ELF-1 (cell line): ENCODE results near the gene NTMT2.
"Not testable (repeated sequence)": the region's sequence is repeated elsewhere in the genome, so short reads cannot be mapped to it uniquely, and the experiment has no call there.

Experiments
- DNase-seq: peaks from one replicate; pipeline ENCODE4 v3.0.0-alpha.2; 2016; ENCODE audit warnings: low read depth, low spot score

Gene NTMT2

DNA sequence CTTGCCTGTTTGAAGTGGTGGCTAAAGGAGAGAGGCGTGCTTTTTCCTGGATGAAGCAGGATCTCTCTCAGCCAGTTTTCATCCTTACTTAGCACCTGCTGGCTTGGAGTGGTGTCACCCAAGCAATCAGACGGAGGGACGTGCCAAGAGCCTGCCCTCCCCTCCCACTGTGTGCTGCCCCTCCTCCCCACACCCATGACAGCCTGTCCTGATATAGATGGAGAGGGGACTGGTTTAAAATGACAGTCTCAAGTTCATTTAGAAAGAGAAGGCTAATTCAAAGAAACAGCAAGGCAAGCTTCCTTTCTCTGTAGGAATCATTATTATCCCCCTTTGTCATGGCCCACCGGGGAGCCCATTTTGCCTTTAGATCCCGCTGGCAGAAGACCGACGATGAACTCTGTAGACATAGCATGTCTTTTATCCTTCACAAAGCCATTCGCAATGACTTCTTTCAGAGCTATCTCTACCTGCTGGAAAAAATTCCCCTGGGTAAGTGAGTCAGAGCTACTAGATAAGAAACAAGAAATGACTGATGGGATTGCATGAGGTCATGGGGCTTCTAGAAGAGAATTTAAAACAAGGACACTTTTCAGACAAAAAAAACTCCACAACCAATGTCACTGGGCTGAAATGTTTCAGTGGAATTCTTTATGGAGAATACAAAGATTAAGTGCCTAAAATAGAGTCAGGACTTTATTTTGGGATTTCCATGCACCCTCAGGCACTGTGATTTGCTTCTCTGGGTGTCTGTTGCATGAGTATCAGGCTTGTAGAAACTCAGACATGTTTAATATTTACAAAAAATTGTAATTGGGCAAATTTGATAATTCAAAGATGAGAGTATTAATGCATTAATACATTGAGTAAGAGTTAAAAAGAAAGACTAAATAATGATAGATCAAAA, at the start of gene NTMT2:
TSS of gene NTMT2 (plus strand) at position 190 of the 907 bp plus-strand sequence. CDS start at position 339, 149 bp downstream.
- DNase-seq, result peak; percentile 84

DNA sequence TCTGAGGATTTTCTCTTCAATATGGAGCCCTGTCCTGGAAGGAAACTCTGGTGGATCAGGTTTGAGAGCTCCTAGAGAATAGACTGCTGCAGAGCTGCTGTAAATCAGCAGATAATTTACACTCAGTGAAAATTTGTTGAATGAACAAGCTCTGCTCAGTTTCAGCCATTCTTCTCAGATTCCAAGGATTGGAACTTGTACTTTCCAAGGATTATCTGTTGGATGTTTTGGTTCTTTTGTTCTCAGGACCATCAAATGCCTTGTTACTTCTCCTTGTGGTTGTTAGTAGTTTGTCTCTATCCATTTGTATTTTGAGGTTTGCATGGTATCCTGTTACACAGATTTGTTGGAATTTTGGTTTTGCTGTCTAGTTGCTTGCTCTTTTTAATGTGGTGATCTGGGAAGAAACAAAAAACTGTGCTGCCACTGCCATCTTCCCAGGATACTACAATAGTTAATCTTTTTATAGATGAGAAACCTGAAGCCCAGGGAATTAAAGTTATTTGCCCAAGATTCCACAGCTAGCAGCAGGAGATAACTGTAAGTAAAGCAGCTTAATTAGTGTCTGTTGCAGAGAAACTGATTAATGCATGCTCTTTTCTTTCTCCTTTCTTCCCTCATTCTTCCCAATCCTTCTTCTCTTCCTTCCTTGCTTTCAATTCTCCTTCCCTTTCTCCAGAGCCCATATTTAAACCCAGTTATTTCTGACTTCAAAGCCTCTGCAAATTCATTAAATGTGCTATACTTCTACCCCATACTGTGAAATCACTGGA, 49.6 kb upstream of the NTMT2 start:
- no peak for DNase-seq

DNA sequence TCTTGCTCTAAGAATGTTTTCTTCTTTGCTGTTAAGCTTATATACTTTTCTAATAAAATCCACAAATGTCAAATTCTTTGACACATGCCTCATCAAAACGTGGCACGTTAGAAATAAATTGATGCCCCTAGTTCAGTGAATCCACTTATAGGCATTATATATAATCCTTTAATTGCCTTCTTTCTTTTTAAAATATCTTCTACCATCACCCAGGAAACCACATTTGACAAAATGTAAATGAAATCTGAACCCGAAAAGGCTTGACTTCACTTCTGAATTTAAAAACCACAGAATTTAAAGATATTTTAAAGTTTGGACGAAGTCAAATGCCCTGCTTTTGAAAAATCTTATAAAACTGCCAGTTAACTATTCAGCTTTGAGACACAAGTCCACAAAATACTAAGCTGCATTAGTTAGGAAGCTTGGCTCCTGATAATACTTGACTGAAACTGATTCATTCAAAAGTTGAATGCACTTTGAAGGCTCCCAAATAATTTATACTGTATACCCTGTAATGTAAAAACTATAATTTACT, 48.9 kb upstream of the NTMT2 start:
- no peak for DNase-seq

DNA sequence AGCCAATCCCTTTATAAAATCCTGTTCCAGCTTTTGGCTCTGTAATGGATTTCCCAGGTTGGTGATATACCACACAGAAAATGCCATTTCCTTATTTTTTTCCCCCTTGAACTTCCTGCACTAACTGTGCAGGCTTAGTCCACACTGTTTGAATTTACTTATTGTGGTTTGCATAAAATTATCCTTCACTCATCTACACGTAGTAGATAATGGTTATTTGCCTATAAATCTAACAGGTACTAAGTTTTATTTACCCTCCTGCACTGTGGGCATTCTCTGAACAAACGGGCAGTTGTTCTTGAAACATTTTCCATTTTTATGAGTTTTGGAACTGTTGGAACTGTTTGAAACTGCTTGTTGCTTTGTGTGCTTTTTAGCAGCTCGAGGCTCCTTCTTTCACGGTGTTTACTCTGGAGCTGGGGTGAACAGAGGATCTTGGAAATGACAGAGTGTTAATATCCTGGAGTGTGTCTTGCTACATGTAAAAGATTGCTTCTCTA, 48.3 kb upstream of the NTMT2 start:
- DNase-seq, result no peak

DNA sequence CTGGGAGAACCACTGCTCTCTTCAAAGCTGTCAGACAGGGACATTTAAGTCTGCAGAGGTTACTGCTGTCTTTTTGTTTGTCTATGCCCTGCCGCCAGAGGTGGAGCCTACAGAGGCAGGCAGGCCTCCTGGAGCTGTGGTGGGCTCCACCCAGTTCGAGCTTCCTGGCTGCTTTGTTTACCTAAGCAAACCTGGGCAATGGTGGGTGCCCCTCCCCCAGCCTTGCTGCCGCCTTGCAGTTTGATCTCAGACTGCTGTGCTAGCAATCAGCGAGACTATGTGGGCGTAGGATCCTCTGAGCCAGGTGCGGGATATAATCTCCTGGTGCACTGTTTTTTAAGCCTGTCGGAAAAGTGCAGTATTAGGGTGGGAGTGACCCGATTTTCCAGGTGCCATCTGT, 32.6 kb upstream of the NTMT2 start:
- DNase-seq, result not testable (repeated sequence)

DNA sequence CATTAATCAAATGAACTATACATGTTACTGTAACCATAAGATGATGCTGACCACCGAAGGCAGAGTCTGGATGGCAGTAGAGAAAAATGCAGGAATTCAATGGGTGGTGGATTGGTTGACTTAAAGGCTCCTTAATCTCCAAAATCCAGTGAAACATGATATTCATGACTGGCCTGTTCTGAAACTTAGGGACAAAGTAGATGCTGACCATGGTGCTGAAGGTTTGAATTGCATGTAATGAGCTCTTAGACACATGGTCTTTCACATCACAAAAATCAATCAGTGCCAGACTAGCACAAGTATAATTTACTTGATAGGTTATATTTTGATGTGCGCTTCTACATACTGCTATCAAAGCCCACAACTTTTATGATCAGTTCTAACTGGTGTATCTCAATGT, 30.9 kb upstream of the NTMT2 start:
- no peak for DNase-seq

DNA sequence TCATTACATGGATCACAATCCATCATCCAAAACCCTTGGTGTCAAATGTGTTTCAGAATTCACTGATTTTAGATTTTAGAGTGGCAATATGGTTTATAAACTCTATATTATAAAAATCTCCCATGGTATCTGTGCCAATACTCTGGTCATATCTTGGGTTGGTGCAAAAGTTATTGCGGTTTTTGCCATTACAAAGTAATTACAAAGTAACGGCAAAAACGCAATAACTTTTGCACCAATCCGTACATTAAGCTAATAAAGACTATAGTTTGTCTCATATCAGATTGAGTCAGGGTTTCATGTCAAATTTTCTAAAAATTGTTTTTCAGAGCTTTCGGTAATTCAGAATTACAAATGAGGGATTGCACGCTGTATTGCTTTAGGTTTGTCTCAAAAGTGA, 23.4 kb upstream of the NTMT2 start:
- DNase-seq, result no peak

DNA sequence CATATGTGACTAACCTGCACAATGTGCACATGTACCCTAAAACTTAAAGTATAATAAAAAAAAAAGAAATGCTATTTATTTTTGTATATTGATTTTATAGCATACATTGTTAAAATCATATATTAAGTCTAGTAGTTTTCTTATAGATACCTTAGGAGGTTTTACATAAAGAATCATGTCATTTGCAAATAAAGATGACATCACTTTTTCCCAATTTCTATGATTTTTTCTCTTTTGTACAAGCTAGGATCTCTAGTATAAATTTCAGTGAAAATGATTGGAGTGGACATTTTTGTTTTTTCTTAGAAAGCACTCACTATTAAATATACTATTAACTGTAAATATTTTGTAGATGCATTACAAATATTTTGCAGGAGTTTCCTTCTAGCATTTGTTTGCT, 20.5 kb upstream of the NTMT2 start:
- DNase-seq, result no peak

DNA sequence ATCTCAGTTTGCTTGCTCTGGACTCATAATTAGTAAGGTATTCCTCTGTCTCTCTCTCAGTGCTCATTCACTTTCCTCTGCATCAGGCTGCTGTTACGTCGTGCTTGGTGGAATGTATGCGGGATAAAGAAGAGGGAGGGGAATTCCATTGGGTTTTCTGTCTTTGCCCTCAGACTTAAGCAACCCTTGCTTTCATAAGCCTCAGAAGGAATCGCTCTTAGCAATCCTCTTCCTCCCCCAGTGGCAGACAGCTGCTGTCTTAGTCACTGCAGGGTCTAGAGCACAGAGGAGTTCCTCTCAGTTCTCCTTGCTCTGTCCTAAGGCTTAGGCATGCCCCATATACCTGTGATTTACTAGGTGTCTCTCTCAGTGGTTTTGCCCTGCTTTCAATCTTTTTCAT, 19.1 kb upstream of the NTMT2 start:
- DNase-seq, result peak; percentile 70

DNA sequence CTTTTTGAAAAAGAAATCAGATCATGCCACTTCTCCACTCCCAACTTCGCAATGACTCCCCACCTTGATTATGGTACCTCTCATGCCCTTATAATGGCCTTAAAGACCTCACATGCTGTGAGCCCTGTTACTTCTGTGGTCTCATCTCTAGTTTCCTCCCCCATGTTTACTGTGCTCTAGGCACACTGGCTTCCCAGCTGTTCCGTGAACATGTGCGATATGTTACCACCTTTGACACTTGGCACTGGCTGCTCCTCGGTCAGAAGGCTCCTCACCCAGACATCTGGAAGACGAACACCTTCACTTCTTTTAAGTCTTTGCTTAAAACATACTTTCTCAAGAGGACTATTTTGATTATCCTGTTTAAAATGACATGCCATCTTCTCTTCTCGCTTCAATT, 14.3 kb upstream of the NTMT2 start:
- no peak for DNase-seq

DNA sequence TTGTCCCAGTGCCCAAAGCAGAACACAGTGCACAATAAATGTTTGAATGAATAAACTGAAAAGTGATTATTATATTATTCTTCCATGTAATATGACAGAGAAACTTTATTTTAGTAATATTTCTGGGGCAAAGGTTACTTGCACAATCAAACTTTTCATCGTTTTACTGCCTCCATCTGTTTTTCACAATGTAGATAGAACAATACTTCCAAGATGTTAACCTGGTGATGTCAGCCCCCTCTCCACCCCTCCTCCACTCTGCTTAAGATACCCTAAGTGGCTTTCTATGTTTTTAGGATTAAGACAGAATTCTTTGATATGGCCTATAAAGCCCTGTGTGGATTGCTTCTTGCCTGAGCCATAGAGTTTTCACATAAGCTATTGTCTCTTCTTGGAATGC, 13.8 kb upstream of the NTMT2 start:
- DNase-seq, result no peak

DNA sequence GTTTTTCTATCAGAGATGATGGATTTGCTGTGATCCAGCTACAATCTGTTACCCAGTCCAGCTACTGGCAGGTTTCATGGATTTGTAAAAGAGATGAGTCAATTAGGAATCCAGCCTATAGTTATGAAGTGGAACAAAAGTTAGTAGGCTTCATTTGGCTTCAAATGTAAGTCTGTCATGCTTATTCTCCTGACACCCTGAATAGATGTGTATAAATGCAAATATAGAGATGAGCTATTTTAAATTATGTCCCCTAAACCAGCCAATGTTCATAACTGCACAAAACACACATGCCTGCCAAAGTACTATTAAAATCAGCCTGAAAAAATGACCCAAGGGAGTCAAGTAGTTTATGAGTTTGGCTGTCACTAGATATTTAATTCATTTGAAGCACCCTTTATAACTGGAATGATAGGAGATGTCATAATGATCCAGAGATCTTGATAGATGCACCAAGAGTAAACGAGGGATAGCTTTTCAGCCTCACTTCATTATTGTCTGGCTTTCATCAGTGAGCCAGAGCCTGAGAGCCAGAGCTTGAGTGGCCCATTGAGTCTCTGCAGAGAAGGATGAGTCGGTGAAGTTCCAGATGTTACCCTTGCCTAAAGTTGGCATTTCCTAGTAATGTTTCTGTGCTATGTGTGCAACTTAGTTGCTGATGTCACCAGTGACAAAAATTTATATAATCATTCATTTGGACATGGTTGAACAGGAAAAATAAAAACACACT, 11.8 kb upstream of the NTMT2 start:
- no peak for DNase-seq

DNA sequence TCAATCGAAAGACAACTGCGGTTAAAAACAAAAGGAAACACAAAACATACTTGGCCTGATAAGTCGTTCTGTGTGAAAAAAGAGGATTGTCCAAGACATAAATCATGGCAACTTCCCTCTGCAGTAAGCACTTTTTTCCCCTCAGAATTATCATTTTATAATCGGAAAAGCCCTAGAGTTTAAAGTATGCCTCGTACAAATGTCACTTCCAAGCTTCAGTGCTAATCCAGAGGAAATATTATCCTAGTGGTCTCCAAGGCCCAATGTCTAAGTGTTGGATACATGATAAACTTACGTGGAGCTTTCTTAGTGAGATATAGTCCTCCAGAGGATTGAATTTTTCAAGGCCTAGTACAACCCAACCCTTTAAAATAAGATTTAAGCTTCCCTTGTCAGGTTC, 11.2 kb upstream of the NTMT2 start:
- no peak for DNase-seq

DNA sequence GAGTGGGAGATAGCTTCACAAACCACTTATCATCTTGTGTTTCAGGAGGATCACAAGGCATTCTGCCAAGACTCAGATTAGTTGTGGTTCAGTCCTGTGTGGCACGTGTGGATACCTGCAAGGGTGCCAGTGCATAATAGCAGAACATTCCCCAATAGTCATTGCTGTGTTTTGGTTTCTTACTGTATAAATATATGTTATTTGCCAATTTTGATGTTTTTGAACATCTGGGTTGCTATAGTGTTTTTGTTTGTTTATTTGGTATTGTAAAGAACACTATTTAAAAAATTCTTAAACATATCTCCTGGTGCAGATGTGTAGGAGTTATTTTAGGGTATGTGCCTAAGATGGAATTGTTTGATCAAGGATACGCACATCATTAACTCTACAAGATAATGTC, 5.4 kb upstream of the NTMT2 start:
- no peak for DNase-seq

DNA sequence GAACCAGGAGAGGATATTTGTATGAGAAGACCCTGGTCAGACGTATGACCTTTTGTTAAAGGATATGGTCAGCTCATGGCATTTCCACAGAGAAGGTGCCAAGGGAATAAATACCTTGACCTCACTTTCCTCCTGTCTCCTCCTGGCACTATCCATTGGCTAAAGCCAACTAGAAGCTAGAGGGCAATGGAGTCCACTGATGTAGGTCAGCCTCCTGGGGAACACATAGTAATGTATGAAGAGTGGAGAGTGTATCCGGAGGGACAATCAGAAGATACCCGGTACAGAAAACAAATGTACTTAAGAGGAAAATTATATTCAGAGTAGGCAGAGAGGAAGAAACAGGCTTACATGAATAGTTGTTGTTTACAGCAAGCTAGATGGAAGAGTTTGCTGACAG, 698 bp upstream of the NTMT2 start:
- no peak for DNase-seq

DNA sequence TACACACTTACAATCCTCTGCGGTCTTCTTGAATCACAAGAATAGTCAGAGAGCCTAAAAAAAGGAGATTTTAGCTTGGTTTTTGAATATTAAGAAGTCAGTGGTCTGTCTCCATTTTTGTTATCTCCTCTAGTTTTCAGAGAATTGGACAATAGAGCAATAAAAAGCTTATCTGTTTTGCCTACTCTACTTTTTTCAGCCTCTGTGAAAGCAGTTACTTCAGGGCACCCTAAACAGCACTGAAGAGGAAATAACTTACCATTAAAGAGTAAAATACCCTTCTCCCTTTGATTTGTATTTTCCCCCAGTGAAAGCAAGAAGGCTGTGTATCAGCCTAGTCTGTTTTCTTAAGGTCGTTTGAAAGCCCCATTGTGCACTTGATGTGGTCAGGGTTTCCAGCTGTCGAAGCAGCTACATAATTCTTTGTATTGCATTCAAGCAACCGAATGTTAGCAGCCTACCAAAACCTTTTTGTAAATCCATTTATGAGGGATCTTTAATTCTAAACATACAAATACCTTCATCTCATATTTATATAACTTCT, 1.0 kb downstream of the NTMT2 start:
- DNase-seq, result no peak

DNA sequence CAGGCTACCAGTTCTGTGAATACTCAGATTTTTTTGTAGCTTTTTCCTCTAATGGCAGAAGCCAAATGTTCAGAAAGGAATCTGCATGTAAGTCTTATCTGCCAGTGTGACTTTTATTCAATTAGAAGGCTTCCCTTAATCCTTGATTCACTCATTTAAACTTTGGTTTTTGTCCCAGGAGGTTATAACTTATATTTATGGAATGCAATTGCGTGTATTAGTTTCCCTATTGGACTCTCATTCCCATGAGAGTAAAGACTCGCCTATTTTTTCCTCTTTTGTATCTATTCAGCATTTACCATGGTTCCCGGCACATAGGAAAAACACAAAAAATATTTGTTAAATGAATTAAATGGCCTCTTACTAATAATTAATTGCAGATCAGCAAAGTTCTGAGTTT, 3.5 kb downstream of the NTMT2 start:
- DNase-seq, result no peak

DNA sequence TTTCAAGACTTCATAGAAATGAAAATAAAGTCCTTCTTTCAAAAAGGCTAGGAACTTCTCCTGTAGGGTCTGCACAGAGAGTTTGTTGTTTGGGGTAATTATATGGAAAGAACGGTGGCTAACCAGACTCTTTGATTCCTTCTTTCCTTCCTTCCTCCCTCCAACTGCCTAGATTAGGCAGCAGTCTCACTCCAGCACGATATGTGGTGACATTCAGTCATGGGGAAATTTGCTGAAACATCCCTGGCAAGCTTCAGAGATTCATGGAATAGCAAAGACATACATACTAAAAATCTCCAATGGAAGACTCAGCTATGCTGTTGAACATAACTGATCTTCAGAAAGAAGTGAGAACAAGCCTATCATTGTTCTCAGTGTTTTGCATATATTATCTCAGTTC, 4.3 kb downstream of the NTMT2 start:
- no peak for DNase-seq

DNA sequence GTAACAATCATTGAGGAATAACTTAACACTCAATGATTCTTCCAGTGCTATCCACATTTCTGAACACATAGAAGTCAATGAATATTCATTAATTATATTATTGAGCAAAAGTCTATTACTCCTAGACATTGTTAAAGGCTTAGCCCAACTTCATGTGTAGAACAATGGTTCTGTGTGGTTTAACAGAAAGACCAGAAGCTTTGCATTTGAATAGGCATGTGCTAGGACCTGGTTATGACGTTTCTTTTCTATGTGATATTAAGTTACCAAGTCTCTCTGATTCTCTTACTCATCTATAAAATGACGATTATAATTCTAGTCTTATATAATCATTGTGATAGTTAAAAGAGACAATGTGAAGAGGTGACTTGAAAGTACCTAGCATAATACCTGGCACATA, 5.2 kb downstream of the NTMT2 start:
- DNase-seq, result no peak

DNA sequence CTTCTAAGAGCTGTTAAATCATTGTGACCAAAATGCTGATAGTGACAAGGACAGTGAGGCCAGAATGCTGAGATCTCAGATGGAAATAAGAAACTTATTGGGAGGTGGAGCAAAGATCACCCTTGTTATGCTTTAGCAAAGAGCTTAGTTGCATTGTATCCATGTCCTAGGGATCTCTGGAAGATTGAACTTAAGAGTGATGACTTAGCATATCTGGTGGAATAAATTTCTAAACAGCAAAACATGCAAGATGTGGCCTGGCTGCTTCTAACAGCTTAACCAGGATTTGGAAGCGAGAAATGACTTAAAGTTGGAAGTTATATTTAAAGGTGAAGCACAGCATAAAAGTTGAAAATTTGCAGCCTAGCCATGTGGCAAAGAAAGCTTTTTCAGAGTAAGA, 7.7 kb downstream of the NTMT2 start:
- DNase-seq, result no peak

DNA sequence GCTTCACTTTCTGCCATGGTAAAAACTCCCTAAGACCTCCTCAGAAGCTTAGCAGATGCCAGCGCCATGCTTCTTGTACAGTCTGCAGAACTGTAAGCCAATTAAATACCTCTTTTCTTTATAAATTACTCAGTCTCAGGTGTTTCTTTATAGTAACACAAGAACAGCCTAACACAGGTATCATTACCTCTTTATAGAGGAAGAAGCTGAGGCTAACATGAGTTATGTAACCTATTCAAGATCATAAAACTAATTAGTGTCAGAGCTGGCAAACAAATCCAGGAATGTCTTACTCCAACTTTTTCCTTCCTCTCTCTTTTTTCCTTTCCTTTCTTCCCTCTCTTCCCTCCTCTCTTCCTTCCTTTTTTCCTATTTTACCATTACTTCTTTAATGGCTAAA, 9.3 kb downstream of the NTMT2 start:
- no peak for DNase-seq

DNA sequence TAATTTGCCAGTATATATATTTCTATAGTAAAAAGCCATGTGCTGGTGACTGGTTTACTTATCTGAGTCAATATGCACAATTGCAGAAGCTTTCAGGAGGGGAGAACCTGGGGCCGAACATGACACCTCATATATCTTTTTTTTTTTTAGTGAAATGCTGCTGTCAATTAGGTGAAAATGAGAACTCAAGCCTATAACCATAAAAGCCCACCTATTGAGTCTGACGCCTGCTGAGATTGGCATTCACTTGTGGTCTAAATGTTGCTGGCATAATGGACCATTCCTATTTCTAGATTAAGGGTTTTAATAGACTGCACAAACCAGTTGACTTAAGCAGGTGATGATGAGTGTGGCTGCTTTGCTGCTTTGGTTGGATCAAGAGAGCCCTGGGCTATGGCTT, 10.8 kb downstream of the NTMT2 start:
- no peak for DNase-seq
